Large intestine (tissue), 3 donors: ENCODE results near the gene TRMT2A. TPM values are rescaled to one million over a fixed set of nuclear protein-coding genes. Genes with fewer than 3 reads are reported as not detected.

ENCODE experiments used
- DNase-seq, 2 donors: peaks; one replicate each; pipeline versions ENCODE4 v3.0.0 to v3.0.0-alpha.2; 2013
- H3K27ac ChIP-seq: one replicate; pipeline ENCODE4 v1.5.1; 2013; ENCODE audit warnings: low read length
- H3K27me3 ChIP-seq: 2 replicates; pipeline ENCODE4 v1.6.1; 2013; ENCODE audit warnings: low read length; ENCODE audit not compliant: control insufficient read depth, insufficient read depth
- H3K36me3 ChIP-seq: 2 replicates; pipeline ENCODE4 v1.6.1; 2013; ENCODE audit warnings: low read length; ENCODE audit not compliant: control insufficient read depth, insufficient read depth
- H3K4me1 ChIP-seq: one replicate; pipeline ENCODE4 v1.6.1; 2013; ENCODE audit warnings: low read length; ENCODE audit not compliant: control insufficient read depth, insufficient read depth
- H3K4me3 ChIP-seq: one replicate; pipeline ENCODE4 v1.5.1; 2013; ENCODE audit warnings: low read length
- H3K9me3 ChIP-seq: one replicate; pipeline ENCODE4 v1.6.1; 2013; ENCODE audit warnings: mild to moderate bottlenecking, low read depth, low read length, moderate library complexity; ENCODE audit not compliant: control insufficient read depth
- WGBS: methylation state at CpG from one replicate; pipeline ENCODE4 v1.1.5; 2013; ENCODE audit warnings: low lambda C conversion rate; ENCODE audit not compliant: insufficient coverage; 5-methylcytosine and 5-hydroxymethylcytosine counted together
- polyA plus RNA-seq: library from polyadenylated mRNA; unstranded; fragments of 120-200 nt; gene quantifications from one replicate; pipeline ENCODE4 v1.2.1, GENCODE V29; 2013

The TRMT2A gene
- polyA plus RNA-seq, 1 donor = 51.3 TPM

DNA sequence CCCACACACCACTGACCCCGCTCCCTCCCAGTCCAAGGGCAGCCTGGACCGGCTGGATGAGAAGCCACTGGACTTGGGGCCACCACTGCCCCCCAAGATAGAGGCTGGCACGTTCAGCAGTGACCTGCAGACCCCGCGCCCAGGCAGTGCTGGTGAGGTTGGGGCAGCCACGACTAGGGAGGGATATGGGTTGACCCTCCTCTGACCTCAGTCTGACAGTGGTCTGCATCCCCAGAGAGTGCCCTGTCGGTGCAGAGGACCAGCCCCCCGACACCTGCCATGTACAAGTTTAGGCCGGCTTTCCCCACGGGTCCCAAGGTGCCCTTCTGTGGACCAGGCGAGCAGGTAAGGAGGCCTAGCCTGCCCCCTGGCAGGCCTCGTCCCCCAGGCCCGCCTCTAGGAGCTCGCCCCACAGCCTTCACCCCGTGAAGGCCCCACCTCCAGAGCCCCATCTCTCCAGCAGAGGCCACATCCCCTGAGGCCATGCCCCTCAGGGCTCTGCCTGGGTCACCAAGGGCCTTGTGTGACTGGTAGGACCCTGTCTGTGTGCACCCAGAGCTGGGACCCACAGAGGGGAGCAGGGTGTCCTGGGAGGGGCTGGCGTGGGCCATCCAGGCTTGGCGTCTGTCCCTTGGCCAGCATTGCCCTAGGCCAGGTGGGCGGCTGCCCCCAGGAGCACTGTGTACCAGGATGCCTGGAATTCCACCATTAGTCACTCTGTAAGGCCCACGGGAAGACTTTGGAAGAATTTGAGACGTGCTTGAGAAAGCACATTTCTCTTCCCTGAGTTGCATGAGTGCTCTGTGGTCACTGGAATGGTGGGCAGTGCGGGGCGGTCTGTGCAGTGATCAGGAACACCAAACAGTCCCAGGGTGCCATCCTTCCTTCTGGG lies 24.4 kb upstream of the TRMT2A start:
- no CpG with 5 or more reads among the region's 22 CpGs for WGBS
- H3K4me1 ChIP-seq = peaks cover 2% of the 10 kb centered on the region
- H3K4me3 ChIP-seq = no peak overlapping the region
- DNase-seq = no peak
- H3K27me3 ChIP-seq = no peaks in the 10 kb centered on the region
- H3K27ac ChIP-seq = no peak overlapping the region
- H3K9me3 ChIP-seq = no peaks in the 10 kb centered on the region
- H3K36me3 ChIP-seq = peaks cover 35% of the 10 kb centered on the region

DNA sequence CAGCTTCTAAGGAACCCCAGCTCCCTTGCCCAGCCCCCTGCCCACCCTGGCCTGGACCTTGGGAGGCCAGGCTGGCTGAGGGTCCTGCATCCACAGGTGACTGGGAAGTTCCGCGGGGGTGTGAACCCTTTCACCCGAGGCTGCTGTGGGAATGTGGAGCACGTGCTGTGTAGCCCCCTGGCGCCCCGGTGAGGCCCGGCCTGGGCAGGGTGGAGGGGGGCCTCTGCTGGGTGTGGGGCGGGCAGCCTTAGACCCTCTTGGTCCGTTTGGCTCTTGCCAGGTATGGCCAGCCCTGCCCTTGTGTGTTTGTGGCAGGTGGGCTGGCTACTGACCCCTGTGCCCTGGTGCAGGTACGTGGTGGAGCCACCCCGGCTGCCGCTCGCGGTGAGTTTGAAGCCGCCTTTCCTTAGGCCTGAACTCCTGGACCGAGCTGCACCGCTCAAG lies 23.5 kb upstream of the TRMT2A start:
- Histone ChIP-seq H3K27me3 (no peaks in the 10 kb centered on the region), H3K4me3 (no peak overlapping the region), H3K9me3 (no peaks in the 10 kb centered on the region), H3K4me1 (no peaks in the 10 kb centered on the region), H3K36me3 (peaks cover 33% of the 10 kb centered on the region), H3K27ac (no peak overlapping the region)
- DNase-seq = no peak
- no CpG with 5 or more reads among the region's 17 CpGs for WGBS

DNA sequence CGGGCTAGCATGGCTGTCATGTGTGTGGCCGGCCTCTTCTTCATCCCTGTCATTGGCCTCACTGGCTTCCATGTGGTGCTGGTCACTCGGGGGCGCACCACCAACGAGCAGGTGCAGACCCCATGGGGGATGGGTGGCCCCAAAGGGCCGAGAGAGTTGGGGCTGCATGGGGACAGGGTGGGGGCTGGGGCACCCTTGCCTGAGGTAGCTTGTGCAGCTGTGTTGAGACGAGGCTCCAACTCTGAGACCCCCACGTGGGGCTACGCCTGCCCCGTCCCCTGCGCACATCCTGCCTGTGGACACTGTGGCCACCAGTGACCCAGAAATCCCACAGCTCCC lies 23.1 kb upstream of the TRMT2A start:
- DNase-seq = no peak
- H3K27ac ChIP-seq = no peak overlapping the region
- H3K36me3 ChIP-seq = peaks cover 32% of the 10 kb centered on the region
- H3K4me3 ChIP-seq = no peak overlapping the region
- no peaks in the 10 kb centered on the region for H3K9me3 ChIP-seq
- H3K27me3 ChIP-seq = no peaks in the 10 kb centered on the region
- H3K4me1 ChIP-seq = no peaks in the 10 kb centered on the region
- no CpG with 5 or more reads among the region's 11 CpGs for WGBS

- H3K4me3 ChIP-seq = no peak overlapping the region
- WGBS = no CpG with 5 or more reads among the region's 36 CpGs
- no peak for DNase-seq
- H3K27me3 ChIP-seq = no peaks in the 10 kb centered on the region
- H3K27ac ChIP-seq = no peak overlapping the region
- no peaks in the 10 kb centered on the region for H3K9me3 ChIP-seq
- peaks cover 32% of the 10 kb centered on the region for H3K36me3 ChIP-seq
- no peaks in the 10 kb centered on the region for H3K4me1 ChIP-seq
Measured at GRCh38 chr22:20139391-20140106, 22.5 kb upstream of the TRMT2A start.

DNA sequence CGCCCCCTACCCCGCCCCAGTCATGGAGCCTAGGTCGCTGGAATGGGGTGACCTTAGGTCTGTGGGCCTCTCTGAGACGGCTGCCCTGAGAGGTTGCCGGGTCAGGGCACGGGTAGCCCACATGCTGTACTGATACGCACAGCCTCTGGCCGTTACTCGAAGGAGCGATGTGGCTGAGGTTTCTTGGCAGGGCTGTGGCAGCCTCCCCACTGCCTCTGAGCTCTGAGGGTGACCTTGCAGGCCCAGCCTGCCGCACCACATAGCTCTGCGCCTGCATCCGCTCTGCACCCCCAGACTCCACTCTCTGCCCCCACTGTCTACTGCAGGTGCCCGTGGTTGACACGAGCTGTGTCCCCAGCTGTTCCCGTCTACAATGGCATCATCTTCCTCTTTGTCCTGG lies 21.8 kb upstream of the TRMT2A start:
- no peaks in the 10 kb centered on the region for H3K9me3 ChIP-seq
- peaks cover 32% of the 10 kb centered on the region for H3K36me3 ChIP-seq
- H3K4me3 ChIP-seq = no peak overlapping the region
- DNase-seq = no peak
- H3K4me1 ChIP-seq = peaks cover 2% of the 10 kb centered on the region
- no CpG with 5 or more reads among the region's 16 CpGs for WGBS
- H3K27ac ChIP-seq = no peak overlapping the region
- H3K27me3 ChIP-seq = no peaks in the 10 kb centered on the region

DNA sequence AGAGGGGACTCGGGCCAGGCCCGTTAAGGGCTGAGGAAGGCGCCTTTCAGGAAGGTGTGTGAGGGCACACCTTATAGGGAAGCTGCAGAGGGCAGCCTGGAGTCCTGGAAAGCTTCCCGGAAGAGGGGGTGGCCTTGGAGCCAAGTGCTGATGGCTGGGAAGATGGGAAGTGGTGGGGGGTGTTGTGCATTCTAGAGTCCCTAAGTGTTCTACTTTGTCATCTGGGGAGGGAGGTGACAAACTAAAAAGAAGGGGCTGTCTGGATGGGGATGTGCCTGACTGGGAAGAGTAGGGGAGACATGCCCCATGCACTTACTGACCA lies 21.4 kb upstream of the TRMT2A start:
- Histone ChIP-seq H3K27me3 (no peaks in the 10 kb centered on the region), H3K9me3 (no peaks in the 10 kb centered on the region), H3K36me3 (peaks cover 32% of the 10 kb centered on the region), H3K27ac (no peak overlapping the region), H3K4me1 (peaks cover 4% of the 10 kb centered on the region), H3K4me3 (no peak overlapping the region)
- no peak for DNase-seq
- no CpG with 5 or more reads among the region's 4 CpGs for WGBS

- WGBS = no CpG with 5 or more reads among the region's 26 CpGs
- Histone ChIP-seq H3K27ac (no peak overlapping the region), H3K4me1 (peaks cover 6% of the 10 kb centered on the region)
Measured at GRCh38 chr22:20137671-20138416, 20.8 kb upstream of the TRMT2A start.

GRCh38 chr22:20137113-20137512 lies 20.1 kb upstream of the TRMT2A start:
- H3K27ac ChIP-seq = no peak overlapping the region

More at GRCh38 chr22:20137671-20138416, 20.8 kb upstream of the TRMT2A start:
- H3K9me3 ChIP-seq = no peaks in the 10 kb centered on the region
- H3K4me3 ChIP-seq = no peak overlapping the region
- no peak for DNase-seq
- peaks cover 32% of the 10 kb centered on the region for H3K36me3 ChIP-seq
- H3K27me3 ChIP-seq = no peaks in the 10 kb centered on the region

GRCh38 chr22:20136603-20136873 lies 19.5 kb upstream of the TRMT2A start:
- Histone ChIP-seq H3K4me1 (peaks cover 11% of the 10 kb centered on the region), H3K27me3 (no peaks in the 10 kb centered on the region), H3K36me3 (peaks cover 22% of the 10 kb centered on the region), H3K4me3 (no peak overlapping the region), H3K27ac (no peak overlapping the region), H3K9me3 (no peaks in the 10 kb centered on the region)
- no peak for DNase-seq
- no CpG with 5 or more reads among the region's 5 CpGs for WGBS

More at GRCh38 chr22:20137113-20137512, 20.1 kb upstream of the TRMT2A start:
- Histone ChIP-seq H3K4me1 (peaks cover 11% of the 10 kb centered on the region), H3K27me3 (no peaks in the 10 kb centered on the region), H3K36me3 (peaks cover 27% of the 10 kb centered on the region), H3K4me3 (no peak overlapping the region), H3K9me3 (no peaks in the 10 kb centered on the region)
- DNase-seq = no peak
- WGBS = no CpG with 5 or more reads among the region's 13 CpGs

DNA sequence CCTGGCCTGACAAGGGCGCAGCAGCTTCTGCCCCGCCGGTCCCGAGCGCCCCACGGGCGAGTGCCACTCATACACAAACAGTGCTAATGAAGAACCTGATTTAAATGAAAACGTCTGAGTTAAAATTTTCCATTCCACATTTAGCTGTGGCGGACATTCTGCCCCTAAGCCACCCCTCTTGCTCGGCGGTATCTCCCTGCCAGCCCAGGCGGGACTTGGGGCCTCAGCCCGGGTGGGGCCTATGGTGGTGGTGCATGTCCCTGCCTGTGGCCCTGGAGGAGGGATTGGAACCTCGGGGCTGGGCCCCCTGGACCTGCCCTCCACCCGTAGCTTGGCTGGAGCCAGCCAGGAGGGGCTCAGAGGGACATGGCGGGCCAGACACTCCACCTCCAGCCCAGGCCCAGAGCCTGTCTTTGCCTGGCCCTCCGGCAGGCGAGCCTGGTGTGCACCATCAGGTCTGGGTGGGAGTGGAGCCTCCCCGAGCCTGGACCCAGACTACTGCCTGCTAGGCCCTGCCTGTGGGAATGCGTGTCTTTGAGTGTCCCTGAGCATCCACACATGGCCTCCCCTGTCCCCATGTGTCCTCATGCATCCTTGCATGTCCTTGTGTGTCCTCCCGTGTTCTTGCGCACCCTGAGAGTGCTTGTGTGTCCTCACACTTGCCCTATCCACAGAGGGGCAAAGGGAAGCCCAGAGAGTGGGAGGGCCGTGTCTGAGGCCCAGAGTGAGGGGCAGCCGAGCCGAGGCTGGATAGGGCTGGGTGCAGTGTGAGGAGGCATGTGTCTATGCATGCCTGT lies 19.0 kb upstream of the TRMT2A start:
- no peak for DNase-seq
- no peaks in the 10 kb centered on the region for H3K9me3 ChIP-seq
- H3K4me1 ChIP-seq = peaks cover 11% of the 10 kb centered on the region
- H3K27me3 ChIP-seq = no peaks in the 10 kb centered on the region
- no CpG with 5 or more reads among the region's 25 CpGs for WGBS
- peaks cover 18% of the 10 kb centered on the region for H3K36me3 ChIP-seq
- no peak overlapping the region for H3K4me3 ChIP-seq
- H3K27ac ChIP-seq = no peak overlapping the region
